SK-N-MC (cell line): ENCODE data around the gene SWSAP1.

Source experiments
- EZH2 ChIP-seq: fragments of 200-600 bp; sonication (generic); IDR thresholded peaks from one replicate; pipeline ENCODE4 v1.6.1; 2017; ENCODE audit warnings: antibody characterized with exemption
- POLR2AphosphoS5 ChIP-seq: IDR thresholded peaks from 2 replicates; pipeline ENCODE4 v1.6.1; 2012; ENCODE audit warnings: mild to moderate bottlenecking, low read depth, low read length, borderline replicate concordance

GRCh38 chr19:11387162-11388034, 12.9 kb downstream of the SWSAP1 start:
- no peak for TF ChIP-seq EZH2
- TF ChIP-seq POLR2AphosphoS5 = no peak
